HCT116 (cell line): ENCODE results near the gene MAPKAP1. TPM values are rescaled to one million over a fixed set of nuclear protein-coding genes. Genes with fewer than 3 reads are reported as not detected.

Experiments
- ATAC-seq: fragments of 200-7000 bp; cut with Tn5 transposase; 2 replicates; pipeline ENCODE4 v1.9.1; 2020; ENCODE audit warnings: mild to moderate bottlenecking, moderate library complexity
- BruUV-seq: library from RNA; stranded (reverse); fragments of 400-500 nt; replicated peaks from 2 replicates; lab custom pipeline; 2021; lab: Mats Ljungman, UMichigan
- CTCF ChIA-PET: fragments of 300-600 bp; sonication (Branson Sonifier 250); formaldehyde crosslinking; loops from one replicate; lab custom pipeline; 2021; ENCODE audit warnings: antibody characterized with exemption; lab: Charles Lee
- POLR2A ChIA-PET: fragments of 300-600, 350-600 bp; sonication (Branson Sonifier 250); formaldehyde crosslinking; loops from one replicate; lab custom pipeline; 2021; ENCODE audit warnings: antibody characterized with exemption; lab: Charles Lee
- RAD21 ChIA-PET, 2 experiments: fragments of 300-600 bp; sonication (Branson Sonifier 250); formaldehyde crosslinking; loops; one replicate each; lab custom pipeline; 2023; ENCODE audit warnings: low total read pairs in 2 of 2; ENCODE audit not compliant: uncharacterized antibody in 2 of 2, unreplicated experiment in 2 of 2, low non-redundant PET in 1 of 2; lab: Charles Lee
- DNase-seq: peaks from one replicate; pipeline ENCODE4 v3.0.0-alpha.2; 2010; ENCODE audit warnings: low read depth, low spot score
- H2AFZ ChIP-seq: fragments of 200-600 bp; shearing (Covaris generic), sonication (generic); 2 replicates; pipeline ENCODE4 v1.6.1; 2017; ENCODE audit warnings: low read depth, mixed run types, mixed read lengths, antibody characterized with exemption, low read length; ENCODE audit not compliant: poor library complexity, severe bottlenecking
- H3K27ac ChIP-seq: 2 replicates; pipeline ENCODE4 v1.5.1; 2012; ENCODE audit warnings: low read depth, low read length
- H3K27me3 ChIP-seq: fragments of 200-600 bp; sonication (generic); 2 replicates; pipeline ENCODE4 v1.6.1; 2016; ENCODE audit warnings: mixed run types, low read length, mixed read lengths; ENCODE audit not compliant: insufficient read depth
- H3K36me3 ChIP-seq, 2 experiments: fragments of 200-500 bp in 1 of 2; fragments of 200-600 bp in 1 of 2; sonication (Bioruptor generic) in 1 of 2; sonication (generic) in 1 of 2; 2 replicates each; pipeline versions ENCODE4 v1.5.1 to v1.6.1; 2014 to 2016; ENCODE audit warnings: low read length in 2 of 2, inconsistent platforms in 1 of 2, mixed read lengths in 1 of 2, mixed run types in 1 of 2; ENCODE audit not compliant: insufficient read depth in 2 of 2, control insufficient read depth in 1 of 2
- H3K4me1 ChIP-seq, 2 experiments: fragments of 200-600 bp in 1 of 2; sonication (generic) in 1 of 2; 2 replicates each; pipeline versions ENCODE4 v1.5.1 to v1.6.1; 2012 to 2017; ENCODE audit warnings: low read length in 2 of 2, inconsistent platforms in 1 of 2, mild to moderate bottlenecking in 1 of 2, mixed read lengths in 1 of 2, mixed run types in 1 of 2, moderate library complexity in 1 of 2; ENCODE audit not compliant: insufficient read depth in 2 of 2, control insufficient read depth in 1 of 2
- H3K4me2 ChIP-seq: fragments of 200-600 bp; sonication (generic); 2 replicates; pipeline ENCODE4 v1.6.1; 2017; ENCODE audit warnings: mixed run types, low read length, mixed read lengths
- H3K4me3 ChIP-seq, 2 experiments: fragments of 200-600 bp in 1 of 2; sonication (generic) in 1 of 2; replicated peaks in 1 of 2; 2 replicates each; pipeline ENCODE4 v1.5.1; 2011 to 2016; ENCODE audit warnings: low read length in 2 of 2, control low read depth in 1 of 2, low read depth in 1 of 2, mild to moderate bottlenecking in 1 of 2, mixed read lengths in 1 of 2, mixed run types in 1 of 2
- H3K79me2 ChIP-seq: fragments of 200-600 bp; sonication (generic); 2 replicates; pipeline ENCODE4 v1.6.1; 2017; ENCODE audit warnings: mild to moderate bottlenecking, mixed run types, low read length, moderate library complexity, mixed read lengths; ENCODE audit not compliant: insufficient read depth
- H3K9ac ChIP-seq: fragments of 200-600 bp; sonication (generic); 2 replicates; pipeline ENCODE4 v1.6.1; 2016; ENCODE audit warnings: low read length, mixed read lengths
- H3K9me2 ChIP-seq: fragments of 200-600 bp; sonication (generic), shearing (Covaris generic); 2 replicates; pipeline ENCODE4 v1.6.1; 2017; ENCODE audit warnings: mixed run types, mild to moderate bottlenecking, moderate library complexity; ENCODE audit not compliant: insufficient read depth
- H3K9me3 ChIP-seq, 2 experiments: fragments of 200-500 bp in 1 of 2; fragments of 200-600 bp in 1 of 2; sonication (Bioruptor generic) in 1 of 2; sonication (generic) in 1 of 2; 2 replicates each; pipeline ENCODE4 v1.6.1; 2014 to 2017; ENCODE audit warnings: low read length in 2 of 2, mixed read lengths in 2 of 2, inconsistent platforms in 1 of 2, low read depth in 1 of 2, mild to moderate bottlenecking in 1 of 2, mixed run types in 1 of 2, moderate library complexity in 1 of 2; ENCODE audit not compliant: control insufficient read depth in 1 of 2, insufficient read depth in 1 of 2
- H4K20me1 ChIP-seq: fragments of 200-600 bp; sonication (generic), shearing (Covaris generic); 2 replicates; pipeline ENCODE4 v1.6.1; 2017; ENCODE audit warnings: mixed run types, mild to moderate bottlenecking, moderate library complexity; ENCODE audit not compliant: insufficient read depth
- ATF3 ChIP-seq: IDR thresholded peaks from 2 replicates; pipeline ENCODE4 v1.6.1; 2012
- CBX3 ChIP-seq: IDR thresholded peaks from 2 replicates; pipeline ENCODE4 v1.6.1; 2012; ENCODE audit warnings: low read depth
- CEBPB ChIP-seq: IDR thresholded peaks from 2 replicates; pipeline ENCODE4 v1.6.1; 2012; ENCODE audit warnings: low read depth
- EGR1 ChIP-seq: IDR thresholded peaks from 2 replicates; pipeline ENCODE4 v1.6.1; 2012; ENCODE audit warnings: low read depth
- ELF1 ChIP-seq: IDR thresholded peaks from 2 replicates; pipeline ENCODE4 v1.6.1; 2012; ENCODE audit warnings: low read depth, borderline replicate concordance
- EZH2 ChIP-seq: fragments of 200-600 bp; sonication (generic); IDR thresholded peaks from 2 replicates; pipeline ENCODE4 v1.6.1; 2017; ENCODE audit warnings: antibody characterized with exemption, mixed run types
- EZH2phosphoT487 ChIP-seq: fragments of 200-600 bp; IDR thresholded peaks from 2 replicates; pipeline ENCODE4 v1.6.1; 2018; ENCODE audit warnings: antibody characterized with exemption, borderline replicate concordance
- FOSL1 ChIP-seq: IDR thresholded peaks from 2 replicates; pipeline ENCODE4 v1.6.1; 2012; ENCODE audit warnings: low read depth
- JUND ChIP-seq: IDR thresholded peaks from 2 replicates; pipeline ENCODE4 v1.6.1; 2012
- MAX ChIP-seq: IDR thresholded peaks from 2 replicates; pipeline ENCODE4 v1.6.1; 2012
- POLR2A ChIP-seq: IDR thresholded peaks from 2 replicates; pipeline ENCODE4 v1.7.0; 2011; ENCODE audit warnings: borderline replicate concordance; ENCODE audit not compliant: insufficient read depth, insufficient read length; ENCODE audit errors: extremely low read depth
- POLR2AphosphoS5 ChIP-seq: IDR thresholded peaks from 2 replicates; pipeline ENCODE4 v1.6.1; 2011; ENCODE audit warnings: mild to moderate bottlenecking, low read depth, low read length, moderate library complexity
- RAD21 ChIP-seq: IDR thresholded peaks from 2 replicates; pipeline ENCODE4 v1.6.1; 2012; ENCODE audit warnings: low read depth, mild to moderate bottlenecking
- REST ChIP-seq: IDR thresholded peaks from 2 replicates; pipeline ENCODE4 v1.6.1; 2012; ENCODE audit warnings: low read depth
- SIN3A ChIP-seq: IDR thresholded peaks from 2 replicates; pipeline ENCODE4 v1.6.1; 2012; ENCODE audit warnings: low read depth
- SP1 ChIP-seq: IDR thresholded peaks from 2 replicates; pipeline ENCODE4 v1.6.1; 2012; ENCODE audit warnings: low read depth
- SRF ChIP-seq: IDR thresholded peaks from 2 replicates; pipeline ENCODE4 v1.6.1; 2012; ENCODE audit warnings: low read depth
- TCF7L2 ChIP-seq: IDR thresholded peaks from 2 replicates; pipeline ENCODE4 v1.7.0; 2011; ENCODE audit warnings: borderline replicate concordance, inconsistent platforms; ENCODE audit not compliant: insufficient read depth, insufficient read length; ENCODE audit errors: extremely low read depth
- YY1 ChIP-seq: IDR thresholded peaks from 2 replicates; pipeline ENCODE4 v1.6.1; 2011; ENCODE audit warnings: low read length, low read depth, moderate library complexity, mild to moderate bottlenecking; ENCODE audit not compliant: insufficient replicate concordance; ENCODE audit errors: extremely low read depth
- ZBTB33 ChIP-seq: IDR thresholded peaks from 2 replicates; pipeline ENCODE4 v1.6.1; 2011; ENCODE audit warnings: mild to moderate bottlenecking, low read length, moderate library complexity; ENCODE audit not compliant: insufficient replicate concordance; ENCODE audit errors: extremely low read depth
- ZFX ChIP-seq: fragments of 450-650 bp; IDR thresholded peaks from 2 replicates; pipeline ENCODE4 v1.6.1; 2017
- ZNF274 ChIP-seq: fragments of 200-500 bp; sonication (Bioruptor generic); IDR thresholded peaks from 2 replicates; pipeline ENCODE4 v1.6.1; 2014; ENCODE audit warnings: mild to moderate bottlenecking, low read depth, low read length, inconsistent platforms
- intact Hi-C: fragments of 100-400 bp; cut with micrococcal nuclease; formaldehyde crosslinking; loops from 2 replicates; pipeline ENCODE4 v1.10.0; 2022
- total RNA-seq: library from RNA; stranded (reverse); gene quantifications from one replicate; pipeline ENCODE4 v1.2.1, GENCODE V29; 2021; ENCODE audit not compliant: unreplicated experiment

Gene MAPKAP1
- total RNA-seq, 1 experiment from 2014 or later, result 72.5 TPM

GRCh38 chr9:125538092-125538473, 168.9 kb downstream of the MAPKAP1 start:
- H3K4me2 ChIP-seq, result peak overlapping the region; percentile 54
- no peaks in the 10 kb centered on the region for H3K27me3 ChIP-seq
- H3K4me1 ChIP-seq, result peaks cover 32 to 43% of the 10 kb centered on the region in 2 experiments
- H3K4me3 ChIP-seq, result peak overlapping the region in 1 of 2 experiments; percentile 22; a peak in 1 of 4 replicates
- intact Hi-C loops, result no loop called here
- H3K9me3 ChIP-seq, result no peaks in the 10 kb centered on the region
- H3K9me2 ChIP-seq, result no peaks in the 10 kb centered on the region
- no peaks in the 10 kb centered on the region for H4K20me1 ChIP-seq
- no peaks in the 10 kb centered on the region for H3K36me3 ChIP-seq
- no TSS peak for BruUV-seq
- POLR2A ChIA-PET, result no interaction called here
- H3K79me2 ChIP-seq, result no peaks in the 10 kb centered on the region
- H2AFZ ChIP-seq, result no peak overlapping the region
- CTCF ChIA-PET, result interaction anchor here (0.9 kb wide), 1 partner anchor 21 kb away, joined by 4 read pairs; no protein-coding TSS in a partner anchor
- peak; percentile 85 for ATAC-seq
- H3K9ac ChIP-seq, result peak overlapping the region; percentile 1; the same call in 1 of the 2 replicates
- peak; percentile 74 for DNase-seq
- RAD21 ChIA-PET, result interaction anchor here in 1 of 2 experiments (0.6 kb wide), 1 partner anchor 1020 kb away, joined by 7 read pairs; no protein-coding TSS in a partner anchor
- H3K27ac ChIP-seq, result peak overlapping the region; percentile 12; the same call in 1 of the 2 replicates
- TF ChIP-seq EGR1 (no peak), MAX (peak; percentile 62; the same call in 1 of the 2 replicates), POLR2A (no peak), ELF1 (no peak), POLR2AphosphoS5 (peak; percentile 63; the same call in 1 of the 2 replicates), REST (no peak), EZH2 (no peak), RAD21 (0 out of 2 replicates have a peak, but pooled peaks have one; percentile 6), EZH2phosphoT487 (no peak), CBX3 (peak; percentile 87; the same call in 1 of the 2 replicates), ZNF274 (no peak), ATF3 (no peak), JUND (peak; percentile 86), TCF7L2 (no peak), CEBPB (peak; percentile 60; the same call in 1 of the 2 replicates), SRF (no peak), SIN3A (no peak), ZFX (no peak), YY1 (peak; percentile 56), SP1 (peak; percentile 87), ZBTB33 (no peak), FOSL1 (peak; percentile 85)
